HFFc6 (cell line): ENCODE measurements around the gene TMEM154. TPM values are rescaled to one million over a fixed set of nuclear protein-coding genes. Genes with fewer than 3 reads are reported as not detected.

Experiments used
- DNase-seq: peaks from one replicate; pipeline ENCODE4 v3.0.0-alpha.2; 2018
- H3K27ac Mint-ChIP-seq: 2 replicates; pipeline ENCODE4 v1.8.0; 2020; ENCODE audit warnings: mild to moderate bottlenecking, mixed read lengths
- H3K27me3 Mint-ChIP-seq: 2 replicates; pipeline ENCODE4 v1.8.0; 2021; ENCODE audit warnings: mild to moderate bottlenecking, moderate library complexity, mixed read lengths; ENCODE audit not compliant: insufficient read depth
- H3K36me3 Mint-ChIP-seq: 2 replicates; pipeline ENCODE4 v1.8.0; 2021; ENCODE audit warnings: low read depth, mixed read lengths
- H3K4me1 Mint-ChIP-seq: 2 replicates; pipeline ENCODE4 v1.8.0; 2020; ENCODE audit warnings: low read depth, mixed read lengths
- H3K4me3 Mint-ChIP-seq: 2 replicates; pipeline ENCODE4 v1.8.0; 2020; ENCODE audit warnings: mild to moderate bottlenecking, moderate library complexity, mixed read lengths
- H3K9me3 Mint-ChIP-seq: 2 replicates; pipeline ENCODE4 v1.8.0; 2020; ENCODE audit warnings: mild to moderate bottlenecking, mixed read lengths
- total RNA-seq, 6 experiments: library from RNA; stranded (reverse); fragmentation: NEBNext Ultra II Directional; extraction: Animal tissue kit (Norgen Biotek cat#: 25700); gene quantifications; 2 replicates in 1 of 6; 3 replicates in 5 of 6; pipeline ENCODE4 v1.2.3, GENCODE V29; 2021
- TF ChIP-seq, protein P1 (sequence below): fragments of 200-600 bp; sonication (generic); IDR thresholded peaks from 2 replicates; pipeline ENCODE4 v1.5.0; 2021; ENCODE audit warnings: antibody characterized with exemption, mild to moderate bottlenecking

The TMEM154 gene
- total RNA-seq, 6 experiments from 2014 or later = 0.23 to 4.0 (median 0.95) TPM

- Mint-ChIP-seq H3K9me3 (no peaks in the 10 kb centered on the region), H3K27me3 (no peaks in the 10 kb centered on the region; the same call in 1 of the 2 replicates), H3K36me3 (no peaks in the 10 kb centered on the region), H3K27ac (no peak overlapping the region), H3K4me1 (no peaks in the 10 kb centered on the region), H3K4me3 (no peak overlapping the region)
- TF ChIP-seq, protein P1, sequence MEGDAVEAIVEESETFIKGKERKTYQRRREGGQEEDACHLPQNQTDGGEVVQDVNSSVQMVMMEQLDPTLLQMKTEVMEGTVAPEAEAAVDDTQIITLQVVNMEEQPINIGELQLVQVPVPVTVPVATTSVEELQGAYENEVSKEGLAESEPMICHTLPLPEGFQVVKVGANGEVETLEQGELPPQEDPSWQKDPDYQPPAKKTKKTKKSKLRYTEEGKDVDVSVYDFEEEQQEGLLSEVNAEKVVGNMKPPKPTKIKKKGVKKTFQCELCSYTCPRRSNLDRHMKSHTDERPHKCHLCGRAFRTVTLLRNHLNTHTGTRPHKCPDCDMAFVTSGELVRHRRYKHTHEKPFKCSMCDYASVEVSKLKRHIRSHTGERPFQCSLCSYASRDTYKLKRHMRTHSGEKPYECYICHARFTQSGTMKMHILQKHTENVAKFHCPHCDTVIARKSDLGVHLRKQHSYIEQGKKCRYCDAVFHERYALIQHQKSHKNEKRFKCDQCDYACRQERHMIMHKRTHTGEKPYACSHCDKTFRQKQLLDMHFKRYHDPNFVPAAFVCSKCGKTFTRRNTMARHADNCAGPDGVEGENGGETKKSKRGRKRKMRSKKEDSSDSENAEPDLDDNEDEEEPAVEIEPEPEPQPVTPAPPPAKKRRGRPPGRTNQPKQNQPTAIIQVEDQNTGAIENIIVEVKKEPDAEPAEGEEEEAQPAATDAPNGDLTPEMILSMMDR = no peak
- DNase-seq = no peak
These were observed 45.6 kb downstream of the TMEM154 start for GRCh38 chr4:152634110-152634760.

GRCh38 chr4:152633118-152633517, 46.7 kb downstream of the TMEM154 start:
- no peak for DNase-seq
- H3K4me1 Mint-ChIP-seq = no peaks in the 10 kb centered on the region
- H3K36me3 Mint-ChIP-seq = no peaks in the 10 kb centered on the region
- TF ChIP-seq, protein P1 = no peak
- H3K4me3 Mint-ChIP-seq = no peak overlapping the region
- no peak overlapping the region for H3K27ac Mint-ChIP-seq
- H3K9me3 Mint-ChIP-seq = no peaks in the 10 kb centered on the region
- no peaks in the 10 kb centered on the region; the same call in 1 of the 2 replicates for H3K27me3 Mint-ChIP-seq

GRCh38 chr4:152630324-152630723, 49.5 kb downstream of the TMEM154 start:
- TF ChIP-seq, protein P1 = no peak
- H3K4me1 Mint-ChIP-seq = no peaks in the 10 kb centered on the region; the same call in 1 of the 2 replicates
- no peaks in the 10 kb centered on the region; the same call in 1 of the 2 replicates for H3K27me3 Mint-ChIP-seq
- no peak for DNase-seq
- H3K9me3 Mint-ChIP-seq = no peaks in the 10 kb centered on the region
- H3K27ac Mint-ChIP-seq = no peak overlapping the region
- H3K36me3 Mint-ChIP-seq = no peaks in the 10 kb centered on the region
- H3K4me3 Mint-ChIP-seq = no peak overlapping the region

GRCh38 chr4:152629908-152630307, 49.9 kb downstream of the TMEM154 start:
- no peak overlapping the region for H3K27ac Mint-ChIP-seq
- TF ChIP-seq, protein P1 = no peak
- no peaks in the 10 kb centered on the region for H3K9me3 Mint-ChIP-seq
- no peaks in the 10 kb centered on the region for H3K36me3 Mint-ChIP-seq
- H3K4me3 Mint-ChIP-seq = no peak overlapping the region
- H3K27me3 Mint-ChIP-seq = no peaks in the 10 kb centered on the region; the same call in 1 of the 2 replicates
- no peak for DNase-seq
- no peaks in the 10 kb centered on the region; the same call in 1 of the 2 replicates for H3K4me1 Mint-ChIP-seq

DNA sequence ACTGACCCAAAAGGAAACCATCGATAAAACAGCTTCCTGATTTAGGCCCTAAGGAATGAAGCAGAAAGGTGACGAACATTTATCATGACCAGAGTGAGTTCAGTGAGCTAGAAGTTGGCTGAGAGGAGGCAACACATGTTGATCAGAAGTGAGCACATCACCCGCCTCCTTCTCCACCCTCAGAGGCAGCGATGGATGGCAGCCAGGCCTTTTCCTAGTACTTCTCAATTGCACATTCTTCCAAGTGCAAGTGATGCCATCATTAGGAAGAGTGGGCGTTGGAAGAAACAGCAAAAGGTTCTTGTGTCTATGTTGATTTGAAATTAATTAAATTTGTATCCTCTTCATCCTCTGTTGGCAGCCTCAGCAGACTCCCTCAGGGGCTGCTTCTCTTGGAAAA, 51.7 kb downstream of the TMEM154 start:
- Mint-ChIP-seq H3K27ac (no peak overlapping the region), H3K9me3 (no peaks in the 10 kb centered on the region), H3K4me3 (no peak overlapping the region), H3K4me1 (no peaks in the 10 kb centered on the region; the same call in 1 of the 2 replicates), H3K36me3 (no peaks in the 10 kb centered on the region), H3K27me3 (peaks cover 5% of the 10 kb centered on the region)
- DNase-seq = no peak
- TF ChIP-seq, protein P1 = no peak
